Tibial nerve (tissue), 4 donors: ENCODE results near the gene KIAA1958. TPM values are rescaled to one million over a fixed set of nuclear protein-coding genes. Genes with fewer than 3 reads are reported as not detected.

ENCODE experiments used
- DNase-seq, 2 donors: peaks; one replicate each; pipeline ENCODE4 v3.0.0-alpha.2; 2019; ENCODE audit warnings: low spot score in 2 of 2
- H3K27ac ChIP-seq, 4 donors: fragments of 200-600 bp; sonication (generic) in 3 of 4; one replicate each; pipeline ENCODE4 v1.5.1; 2017 to 2019; ENCODE audit warnings: mild to moderate bottlenecking in 1 of 4
- H3K27me3 ChIP-seq, 2 donors: fragments of 200-600 bp; sonication (generic) in 1 of 2; one replicate each; pipeline versions ENCODE4 v1.5.1 to v1.6.0; 2017 to 2019
- H3K36me3 ChIP-seq, 3 donors: fragments of 200-600 bp; sonication (generic); one replicate each; pipeline ENCODE4 v1.5.1; 2018 to 2019
- H3K4me1 ChIP-seq, 4 donors: fragments of 200-600 bp; sonication (generic) in 3 of 4; one replicate each; pipeline ENCODE4 v1.5.1; 2017 to 2019
- H3K4me3 ChIP-seq, 4 donors: fragments of 200-600 bp; sonication (generic) in 3 of 4; one replicate each; pipeline ENCODE4 v1.5.1; 2017 to 2019; ENCODE audit warnings: mild to moderate bottlenecking in 1 of 4, moderate library complexity in 1 of 4
- H3K9me3 ChIP-seq, 4 donors: fragments of 200-600 bp; sonication (generic) in 3 of 4; one replicate each; pipeline ENCODE4 v1.5.1; 2017 to 2019
- CTCF ChIP-seq, 5 experiments: fragments of 200-600 bp in 3 of 5; fragments of 450-650 bp in 2 of 5; sonication (generic) in 3 of 5; IDR thresholded peaks; one replicate each; pipeline ENCODE4 v1.5.1; 2016 to 2019; ENCODE audit warnings: antibody characterized with exemption in 5 of 5, mild to moderate bottlenecking in 3 of 5, moderate library complexity in 2 of 5
- EP300 ChIP-seq, 2 donors: sonication (generic); formaldehyde crosslinking; IDR thresholded peaks; one replicate each; pipeline ENCODE4 v1.6.1; 2017; ENCODE audit warnings: antibody characterized with exemption in 2 of 2, mild to moderate bottlenecking in 1 of 2
- POLR2A ChIP-seq, 2 donors: fragments of 450-650 bp; IDR thresholded peaks; one replicate each; pipeline ENCODE4 v1.6.1; 2017; ENCODE audit warnings: antibody characterized with exemption in 2 of 2, mild to moderate bottlenecking in 2 of 2, moderate library complexity in 2 of 2
- WGBS, 2 donors: methylation state at CpG; one replicate each; pipeline ENCODE4 v1.1.5; 2018; 5-methylcytosine and 5-hydroxymethylcytosine counted together
- total RNA-seq, 4 donors: library from RNA; depleted of rRNA; stranded (reverse); fragments of >200 nt; gene quantifications; one replicate each; pipeline ENCODE4 v1.1.0, GENCODE V29; 2016

KIAA1958 gene
- total RNA-seq, 4 donors from 2014 or later, result 3.7 to 5.2 (median 4.5) TPM

- TF ChIP-seq CTCF (IDR thresholded peaks at IDR 0.05) (no peak), POLR2A (IDR thresholded peaks at IDR 0.05) (no peak), EP300 (IDR thresholded peaks at IDR 0.05) (no peak)
- peaks cover 0 to 12% (median 0%) of the 10 kb centered on the region in 3 donors for H3K36me3 ChIP-seq
- no peaks in the 10 kb centered on the region for H3K9me3 ChIP-seq
- no peak for DNase-seq
- no peak overlapping the region for H3K27ac ChIP-seq
- WGBS, 2 donors, result 93 to 97% methylated on average over 12 of the region's 12 CpGs
- H3K4me3 ChIP-seq, result no peak overlapping the region
- H3K27me3 ChIP-seq, result no peaks in the 10 kb centered on the region
- no peaks in the 10 kb centered on the region for H3K4me1 ChIP-seq
Measured at GRCh38 chr9:112659906-112660305, 173.3 kb downstream of the KIAA1958 start.

GRCh38 chr9:112663681-112664080, 177.1 kb downstream of the KIAA1958 start:
- DNase-seq, result no peak
- H3K9me3 ChIP-seq, result no peaks in the 10 kb centered on the region
- WGBS, 2 donors, result 95 to 97% methylated on average over 5 of the region's 5 CpGs
- no peaks in the 10 kb centered on the region for H3K27me3 ChIP-seq
- no peaks in the 10 kb centered on the region for H3K4me1 ChIP-seq
- TF ChIP-seq CTCF (IDR thresholded peaks at IDR 0.05) (no peak), POLR2A (IDR thresholded peaks at IDR 0.05) (no peak), EP300 (IDR thresholded peaks at IDR 0.05) (no peak)
- no peak overlapping the region for H3K27ac ChIP-seq
- H3K4me3 ChIP-seq, result no peak overlapping the region
- peaks cover 0 to 12% (median 0%) of the 10 kb centered on the region in 3 donors for H3K36me3 ChIP-seq

- H3K36me3 ChIP-seq, result peaks cover 0 to 6% (median 0%) of the 10 kb centered on the region in 3 donors
- no peak for TF ChIP-seq POLR2A (IDR thresholded peaks at IDR 0.05)
- WGBS, 2 donors, result 72 to 81% methylated on average over 3 of the region's 3 CpGs
- no peaks in the 10 kb centered on the region for H3K9me3 ChIP-seq
- H3K27ac ChIP-seq, result no peak overlapping the region
- H3K27me3 ChIP-seq, result no peaks in the 10 kb centered on the region
- DNase-seq, result no peak
- H3K4me3 ChIP-seq, result no peak overlapping the region
- no peaks in the 10 kb centered on the region for H3K4me1 ChIP-seq
Measured at GRCh38 chr9:112664531-112664930, 177.9 kb downstream of the KIAA1958 start.

DNA sequence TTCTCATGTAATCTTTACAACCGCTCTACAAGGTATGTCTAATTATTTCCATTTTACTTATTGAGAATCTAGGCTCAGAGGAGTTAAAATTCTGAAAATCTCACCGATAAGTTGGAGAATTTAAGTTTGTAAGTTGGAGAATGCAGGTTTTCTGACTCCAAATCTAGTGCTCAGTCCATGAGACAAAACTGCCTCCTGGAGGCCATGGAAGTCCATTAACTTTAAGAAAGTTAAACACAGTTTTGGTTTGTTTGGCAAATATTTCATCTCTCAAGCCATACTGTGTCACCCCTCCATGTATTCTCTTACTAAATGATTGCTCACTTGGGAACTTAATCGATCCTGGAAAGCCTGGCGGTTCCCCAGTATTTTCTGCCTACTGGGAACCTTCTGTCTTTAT, 178.7 kb downstream of the KIAA1958 start:
- H3K9me3 ChIP-seq, result no peaks in the 10 kb centered on the region

DNA sequence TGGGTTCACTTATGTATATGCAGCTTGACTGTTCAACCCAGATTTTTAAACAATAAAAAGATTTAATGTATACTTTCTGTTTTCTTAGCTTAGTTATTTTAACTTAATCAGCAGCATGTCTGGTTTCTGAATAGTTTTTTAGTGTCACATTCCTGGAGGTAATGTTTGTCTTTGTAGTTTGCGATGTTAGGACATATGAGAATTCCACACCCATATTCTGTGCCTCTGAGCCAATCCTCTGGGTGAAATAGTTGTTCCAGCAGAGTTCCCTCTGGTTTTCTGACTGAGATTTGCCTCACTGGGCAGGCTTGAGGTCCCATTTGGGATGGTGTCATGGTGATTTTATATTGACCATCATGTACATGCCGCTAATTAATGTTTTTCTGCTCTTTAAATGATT, 182.7 kb downstream of the KIAA1958 start:
- DNase-seq, result no peak
- Histone ChIP-seq H3K27me3 (no peaks in the 10 kb centered on the region), H3K9me3 (no peaks in the 10 kb centered on the region), H3K4me1 (no peaks in the 10 kb centered on the region), H3K36me3 (no peaks in the 10 kb centered on the region), H3K27ac (no peak overlapping the region), H3K4me3 (no peak overlapping the region)
- WGBS, 2 donors, result 82 to 89% methylated on average over 2 of the region's 2 CpGs
- TF ChIP-seq CTCF (IDR thresholded peaks at IDR 0.05), result no peak
- no peak for TF ChIP-seq POLR2A (IDR thresholded peaks at IDR 0.05)
- TF ChIP-seq EP300 (IDR thresholded peaks at IDR 0.05), result no peak

More for the DNA sequence above, 178.7 kb downstream of the KIAA1958 start:
- Histone ChIP-seq H3K27ac (no peak overlapping the region), H3K4me1 (no peaks in the 10 kb centered on the region), H3K36me3 (no peaks in the 10 kb centered on the region), H3K4me3 (no peak overlapping the region), H3K27me3 (no peaks in the 10 kb centered on the region)
- DNase-seq, result no peak
- TF ChIP-seq CTCF (IDR thresholded peaks at IDR 0.05) (no peak), POLR2A (IDR thresholded peaks at IDR 0.05) (no peak), EP300 (IDR thresholded peaks at IDR 0.05) (no peak)
- WGBS, 2 donors, result 70 to 76% methylated on average over 4 of the region's 4 CpGs
